Tibial nerve (tissue), 3 donors: ENCODE data around the gene TNPO1.

Source experiments
- CTCF ChIP-seq, 5 experiments: fragments of 200-600 bp in 3 of 5; fragments of 450-650 bp in 2 of 5; sonication (generic) in 3 of 5; IDR thresholded peaks; one replicate each; pipeline ENCODE4 v1.5.1; 2016 to 2019; ENCODE audit warnings: antibody characterized with exemption in 5 of 5, mild to moderate bottlenecking in 3 of 5, moderate library complexity in 2 of 5
- POLR2A ChIP-seq, 2 donors: fragments of 450-650 bp; IDR thresholded peaks; one replicate each; pipeline ENCODE4 v1.6.1; 2017; ENCODE audit warnings: antibody characterized with exemption in 2 of 2, mild to moderate bottlenecking in 2 of 2, moderate library complexity in 2 of 2

- TF ChIP-seq CTCF (IDR thresholded peaks at IDR 0.05) (no peak), POLR2A (IDR thresholded peaks at IDR 0.05) (no peak)
Observed at GRCh38 chr5:72814104-72814503, 2.4 kb upstream of the TNPO1 start.
